Lower lobe of right lung (tissue), 2 donors: ENCODE results near the gene REEP3. TPM values are rescaled to one million over a fixed set of nuclear protein-coding genes. Genes with fewer than 3 reads are reported as not detected.

Experiments
- ATAC-seq, 2 donors: fragments of 200-7000 bp; cut with Tn5 transposase; one replicate each; pipeline ENCODE4 v1.9.1; 2020 to 2022; ENCODE audit warnings: mild to moderate bottlenecking in 2 of 2, moderate library complexity in 2 of 2
- DNase-seq: peaks from one replicate; pipeline ENCODE4 v3.0.0-alpha.2; 2020
- H3K27ac ChIP-seq: fragments of 200-600 bp; one replicate; pipeline ENCODE4 v1.8.0; 2022
- H3K27me3 ChIP-seq: fragments of 200-600 bp; one replicate; pipeline ENCODE4 v1.8.0; 2022; ENCODE audit warnings: low read depth
- H3K36me3 ChIP-seq: fragments of 200-600 bp; one replicate; pipeline ENCODE4 v1.8.0; 2022; ENCODE audit warnings: mild to moderate bottlenecking
- H3K4me1 ChIP-seq: fragments of 200-600 bp; one replicate; pipeline ENCODE4 v1.8.0; 2022
- H3K4me3 ChIP-seq: fragments of 200-600 bp; one replicate; pipeline ENCODE4 v1.8.0; 2022; ENCODE audit warnings: mild to moderate bottlenecking
- H3K9me3 ChIP-seq: fragments of 200-600 bp; one replicate; pipeline ENCODE4 v1.8.0; 2022
- intact Hi-C: fragments of 100-400 bp; cut with DNase I; formaldehyde crosslinking; loops from one replicate; pipeline ENCODE4 v1.11.0; 2022
- total RNA-seq: library from RNA; stranded (reverse); fragmentation: NEBNext Ultra II Directional; extraction: Animal tissue kit (Norgen Biotek cat#: 25700); gene quantifications from one replicate; pipeline ENCODE4 v1.2.1, GENCODE V29; 2021
- TF ChIP-seq, protein P1 (sequence below): fragments of 200-600 bp; IDR thresholded peaks from one replicate; pipeline ENCODE4 v1.8.0; 2022; ENCODE audit warnings: antibody characterized with exemption, mild to moderate bottlenecking
- donor health status: DM: no; HTN: yes; CAD: no; lungs with severe emphysema.

The REEP3 gene
- total RNA-seq, 1 donor from 2014 or later, result 50.9 TPM

DNA sequence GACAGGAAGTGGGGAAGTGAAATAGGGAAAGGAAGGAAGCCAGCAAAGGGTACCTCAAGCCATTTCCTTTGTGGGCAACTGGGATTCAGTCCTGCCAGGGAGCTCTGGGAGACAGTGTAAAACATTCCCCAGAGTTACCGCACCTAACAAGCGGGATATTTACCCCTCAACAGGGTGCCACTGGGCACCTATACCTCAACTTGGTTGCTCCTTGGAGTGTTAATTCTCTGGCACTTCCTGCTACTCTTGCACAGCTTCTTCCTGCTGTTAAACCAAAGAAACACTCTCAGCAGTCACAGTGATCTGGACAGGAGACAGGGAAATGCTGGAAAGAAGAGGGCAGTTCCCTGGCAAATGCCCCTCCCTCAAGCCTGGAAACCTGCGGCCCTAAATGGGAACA is 151.3 kb downstream of the REEP3 start:
- DNase-seq, result no peak
- no peaks in the 10 kb centered on the region for H3K9me3 ChIP-seq
- H3K36me3 ChIP-seq, result no peaks in the 10 kb centered on the region
- H3K4me1 ChIP-seq, result peaks cover 24% of the 10 kb centered on the region
- H3K4me3 ChIP-seq, result no peak overlapping the region
- H3K27me3 ChIP-seq, result no peaks in the 10 kb centered on the region
- TF ChIP-seq, protein P1, sequence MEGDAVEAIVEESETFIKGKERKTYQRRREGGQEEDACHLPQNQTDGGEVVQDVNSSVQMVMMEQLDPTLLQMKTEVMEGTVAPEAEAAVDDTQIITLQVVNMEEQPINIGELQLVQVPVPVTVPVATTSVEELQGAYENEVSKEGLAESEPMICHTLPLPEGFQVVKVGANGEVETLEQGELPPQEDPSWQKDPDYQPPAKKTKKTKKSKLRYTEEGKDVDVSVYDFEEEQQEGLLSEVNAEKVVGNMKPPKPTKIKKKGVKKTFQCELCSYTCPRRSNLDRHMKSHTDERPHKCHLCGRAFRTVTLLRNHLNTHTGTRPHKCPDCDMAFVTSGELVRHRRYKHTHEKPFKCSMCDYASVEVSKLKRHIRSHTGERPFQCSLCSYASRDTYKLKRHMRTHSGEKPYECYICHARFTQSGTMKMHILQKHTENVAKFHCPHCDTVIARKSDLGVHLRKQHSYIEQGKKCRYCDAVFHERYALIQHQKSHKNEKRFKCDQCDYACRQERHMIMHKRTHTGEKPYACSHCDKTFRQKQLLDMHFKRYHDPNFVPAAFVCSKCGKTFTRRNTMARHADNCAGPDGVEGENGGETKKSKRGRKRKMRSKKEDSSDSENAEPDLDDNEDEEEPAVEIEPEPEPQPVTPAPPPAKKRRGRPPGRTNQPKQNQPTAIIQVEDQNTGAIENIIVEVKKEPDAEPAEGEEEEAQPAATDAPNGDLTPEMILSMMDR, result no peak
- no peak for ATAC-seq
- no peak overlapping the region for H3K27ac ChIP-seq
- intact Hi-C loops, result no loop called here

DNA sequence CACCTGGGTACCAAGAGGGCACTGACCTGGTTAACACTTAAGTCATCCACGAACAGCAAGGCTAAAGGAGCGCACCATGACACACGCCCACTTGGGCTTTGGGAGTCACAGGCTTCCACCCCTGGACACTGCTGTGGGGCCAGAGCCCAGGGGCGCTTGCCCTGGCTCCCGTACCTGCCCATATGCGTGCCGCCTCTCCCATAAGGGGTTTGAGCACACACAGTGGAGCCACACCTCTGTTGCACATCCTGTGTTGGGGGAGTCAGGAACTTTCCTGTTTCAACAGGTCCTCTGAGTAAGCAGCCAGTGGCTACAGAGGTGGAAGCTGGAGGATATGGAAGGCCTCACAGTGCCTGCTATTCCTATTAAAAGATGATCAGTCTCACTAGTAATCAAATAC is 152.0 kb downstream of the REEP3 start:
- no peak overlapping the region for H3K27ac ChIP-seq
- no peaks in the 10 kb centered on the region for H3K9me3 ChIP-seq
- ATAC-seq, result no peak
- H3K4me1 ChIP-seq, result peaks cover 24% of the 10 kb centered on the region
- intact Hi-C loops, result no loop called here
- no peaks in the 10 kb centered on the region for H3K27me3 ChIP-seq
- TF ChIP-seq, protein P1, result no peak
- H3K4me3 ChIP-seq, result no peak overlapping the region
- no peak for DNase-seq
- H3K36me3 ChIP-seq, result no peaks in the 10 kb centered on the region

GRCh38 chr10:63673846-63674245 is 152.6 kb downstream of the REEP3 start:
- no peak overlapping the region for H3K27ac ChIP-seq
- ATAC-seq, result no peak

More at GRCh38 chr10:63673846-63674245, 152.6 kb downstream of the REEP3 start:
- intact Hi-C loops, result no loop called here
- DNase-seq, result no peak
- Histone ChIP-seq H3K27me3 (no peaks in the 10 kb centered on the region), H3K4me3 (no peak overlapping the region), H3K36me3 (no peaks in the 10 kb centered on the region), H3K9me3 (no peaks in the 10 kb centered on the region), H3K4me1 (peaks cover 24% of the 10 kb centered on the region)
- TF ChIP-seq, protein P1, result no peak

Other genes with a start within 250 kb of the REEP3 start
- gene JMJD1C, start 55.4 kb upstream of the REEP3 start, total RNA-seq, result 100.0 TPM